A673 (cell line): ENCODE measurements around the gene CFAP61. TPM values are rescaled to one million over a fixed set of nuclear protein-coding genes. Genes with fewer than 3 reads are reported as not detected.
A peak's percentile ranks its signal among the peaks of the same experiment; 100 is the strongest.

ENCODE experiments used
- BruUV-seq: library from RNA; stranded (reverse); fragments of 400-500 nt; replicated peaks from 2 replicates; lab custom pipeline; 2021; lab: Mats Ljungman, UMichigan
- CTCF ChIA-PET: fragments of 300-600 bp; sonication (Branson Sonifier 250); formaldehyde crosslinking; loops from one replicate; lab custom pipeline; 2022; ENCODE audit warnings: antibody characterized with exemption; lab: Charles Lee
- POLR2A ChIA-PET: fragments of 300-600 bp; sonication (Branson Sonifier 250); formaldehyde crosslinking; loops from one replicate; lab custom pipeline; 2022; ENCODE audit warnings: antibody characterized with exemption; ENCODE audit not compliant: low non-redundant PET; lab: Charles Lee
- DNase-seq: peaks from one replicate; pipeline ENCODE4 v3.0.0-alpha.2; 2015; ENCODE audit warnings: low spot score
- H3K27ac ChIP-seq: fragments of 200-600 bp; sonication (generic); 2 replicates; pipeline ENCODE4 v1.5.1; 2016; ENCODE audit warnings: mixed run types, low read depth, mild to moderate bottlenecking, mixed read lengths, antibody characterized with exemption, low read length; ENCODE audit not compliant: poor library complexity, severe bottlenecking
- H3K27me3 ChIP-seq: fragments of 200-600 bp; sonication (generic); replicated peaks from 2 replicates; pipeline ENCODE4 v1.6.1; 2017; ENCODE audit warnings: mixed run types, low read depth, mild to moderate bottlenecking, mixed read lengths, antibody characterized with exemption, low read length; ENCODE audit not compliant: insufficient read depth, poor library complexity
- H3K36me3 ChIP-seq: fragments of 200-600 bp; sonication (generic); 2 replicates; pipeline ENCODE4 v1.6.1; 2016; ENCODE audit warnings: mixed run types, mild to moderate bottlenecking, mixed read lengths, antibody characterized with exemption, low read length; ENCODE audit not compliant: insufficient read depth, poor library complexity, severe bottlenecking
- H3K4me1 ChIP-seq: fragments of 200-600 bp; sonication (generic); 2 replicates; pipeline ENCODE4 v1.6.1; 2017; ENCODE audit warnings: mixed run types, mild to moderate bottlenecking, mixed read lengths, antibody characterized with exemption, low read length; ENCODE audit not compliant: insufficient read depth, poor library complexity, severe bottlenecking
- H3K4me3 ChIP-seq: fragments of 200-600 bp; sonication (generic); 2 replicates; pipeline ENCODE4 v1.5.1; 2016; ENCODE audit warnings: low read depth, mixed run types, mild to moderate bottlenecking, mixed read lengths, low read length; ENCODE audit not compliant: poor library complexity, severe bottlenecking
- H3K9me3 ChIP-seq: fragments of 200-600 bp; sonication (generic); 2 replicates; pipeline ENCODE4 v1.6.1; 2016; ENCODE audit warnings: mixed run types, low read depth, mild to moderate bottlenecking, mixed read lengths, antibody characterized with exemption, low read length; ENCODE audit not compliant: poor library complexity, severe bottlenecking
- EZH2 ChIP-seq: fragments of 200-600 bp; sonication (generic); IDR thresholded peaks from 2 replicates; pipeline ENCODE4 v1.6.1; 2017; ENCODE audit warnings: borderline replicate concordance, low read depth, mild to moderate bottlenecking, mixed read lengths, antibody characterized with exemption, low read length; ENCODE audit not compliant: poor library complexity, severe bottlenecking
- intact Hi-C: fragments of 100-400 bp; cut with micrococcal nuclease; formaldehyde crosslinking; loops from one replicate; pipeline ENCODE4 v1.10.0; 2022; ENCODE audit not compliant: unreplicated experiment
- total RNA-seq: library from RNA; stranded (reverse); gene quantifications from 2 replicates; pipeline ENCODE4 v1.2.3, GENCODE V29; 2021
- TF ChIP-seq, protein P1 (sequence below): fragments of 300-800, 200-600 bp; sonication (generic); conservative IDR thresholded peaks from 2 replicates; pipeline ENCODE4 v1.5.1; 2017; ENCODE audit warnings: low read depth, mild to moderate bottlenecking, antibody characterized with exemption, low read length, moderate library complexity, mixed read lengths

CFAP61 gene
- total RNA-seq, 1 experiment from 2014 or later, result not detected

DNA sequence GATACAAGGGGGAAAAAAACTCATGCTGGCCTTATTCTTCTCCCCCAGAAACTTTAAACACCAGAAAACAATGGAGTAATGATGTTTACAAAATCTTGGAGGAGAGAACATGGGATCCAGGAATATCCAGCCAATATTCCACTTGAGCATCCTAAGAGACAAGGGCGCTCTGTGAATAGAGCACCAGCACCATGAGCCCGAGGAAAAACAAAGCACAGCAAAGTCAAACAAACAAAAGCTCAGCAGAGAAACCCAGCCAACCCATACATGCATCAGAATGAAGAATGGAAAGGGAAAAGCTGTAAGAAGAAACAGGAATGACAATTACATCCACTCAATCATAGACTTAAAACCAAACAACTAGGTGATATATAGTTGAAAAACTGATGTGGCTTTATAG, 39.8 kb upstream of the CFAP61 start:
- H3K27me3 ChIP-seq, result no peaks in the 10 kb centered on the region
- DNase-seq, result no peak
- peaks cover 4% of the 10 kb centered on the region for H3K4me1 ChIP-seq
- POLR2A ChIA-PET, result interaction anchor here (0.6 kb wide), 1 partner anchor 147 kb away, joined by 3 read pairs; no protein-coding TSS in a partner anchor
- CTCF ChIA-PET, result no interaction called here
- H3K36me3 ChIP-seq, result no peaks in the 10 kb centered on the region
- BruUV-seq, result no TSS peak
- no peak overlapping the region for H3K27ac ChIP-seq
- H3K4me3 ChIP-seq, result no peak overlapping the region
- TF ChIP-seq, protein P1, sequence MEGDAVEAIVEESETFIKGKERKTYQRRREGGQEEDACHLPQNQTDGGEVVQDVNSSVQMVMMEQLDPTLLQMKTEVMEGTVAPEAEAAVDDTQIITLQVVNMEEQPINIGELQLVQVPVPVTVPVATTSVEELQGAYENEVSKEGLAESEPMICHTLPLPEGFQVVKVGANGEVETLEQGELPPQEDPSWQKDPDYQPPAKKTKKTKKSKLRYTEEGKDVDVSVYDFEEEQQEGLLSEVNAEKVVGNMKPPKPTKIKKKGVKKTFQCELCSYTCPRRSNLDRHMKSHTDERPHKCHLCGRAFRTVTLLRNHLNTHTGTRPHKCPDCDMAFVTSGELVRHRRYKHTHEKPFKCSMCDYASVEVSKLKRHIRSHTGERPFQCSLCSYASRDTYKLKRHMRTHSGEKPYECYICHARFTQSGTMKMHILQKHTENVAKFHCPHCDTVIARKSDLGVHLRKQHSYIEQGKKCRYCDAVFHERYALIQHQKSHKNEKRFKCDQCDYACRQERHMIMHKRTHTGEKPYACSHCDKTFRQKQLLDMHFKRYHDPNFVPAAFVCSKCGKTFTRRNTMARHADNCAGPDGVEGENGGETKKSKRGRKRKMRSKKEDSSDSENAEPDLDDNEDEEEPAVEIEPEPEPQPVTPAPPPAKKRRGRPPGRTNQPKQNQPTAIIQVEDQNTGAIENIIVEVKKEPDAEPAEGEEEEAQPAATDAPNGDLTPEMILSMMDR, result no peak
- TF ChIP-seq EZH2, result no peak
- no peaks in the 10 kb centered on the region for H3K9me3 ChIP-seq
- intact Hi-C loops, result no loop called here

DNA sequence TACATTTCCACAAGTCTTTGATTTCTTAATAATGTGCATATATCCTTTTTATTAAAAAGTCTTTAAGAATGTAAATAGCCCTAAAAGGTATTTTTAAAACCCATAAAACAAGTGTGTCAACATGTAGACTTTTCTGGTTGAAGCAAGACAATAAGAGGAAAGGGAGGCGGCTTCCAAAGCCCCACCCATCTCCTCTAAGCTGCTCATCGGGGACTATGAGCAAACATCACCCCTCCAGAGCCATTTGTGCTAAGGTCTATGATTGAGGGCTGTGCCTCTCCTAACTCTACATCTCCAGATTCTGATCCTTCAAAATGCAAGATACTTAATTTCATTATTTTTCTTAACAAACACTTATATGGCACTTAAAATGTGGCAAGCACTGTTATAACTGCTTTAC, 37.7 kb upstream of the CFAP61 start:
- intact Hi-C loops, result no loop called here
- no peaks in the 10 kb centered on the region for H3K9me3 ChIP-seq
- ChIA-PET POLR2A (no interaction called here), CTCF (no interaction called here)
- TF ChIP-seq, protein P1, result no peak
- TF ChIP-seq EZH2, result no peak
- BruUV-seq, result no TSS peak
- H3K4me1 ChIP-seq, result peaks cover 4% of the 10 kb centered on the region
- no peak overlapping the region for H3K27ac ChIP-seq
- peak; percentile 16 for DNase-seq
- no peaks in the 10 kb centered on the region for H3K27me3 ChIP-seq
- peaks cover 6% of the 10 kb centered on the region for H3K36me3 ChIP-seq
- H3K4me3 ChIP-seq, result no peak overlapping the region

DNA sequence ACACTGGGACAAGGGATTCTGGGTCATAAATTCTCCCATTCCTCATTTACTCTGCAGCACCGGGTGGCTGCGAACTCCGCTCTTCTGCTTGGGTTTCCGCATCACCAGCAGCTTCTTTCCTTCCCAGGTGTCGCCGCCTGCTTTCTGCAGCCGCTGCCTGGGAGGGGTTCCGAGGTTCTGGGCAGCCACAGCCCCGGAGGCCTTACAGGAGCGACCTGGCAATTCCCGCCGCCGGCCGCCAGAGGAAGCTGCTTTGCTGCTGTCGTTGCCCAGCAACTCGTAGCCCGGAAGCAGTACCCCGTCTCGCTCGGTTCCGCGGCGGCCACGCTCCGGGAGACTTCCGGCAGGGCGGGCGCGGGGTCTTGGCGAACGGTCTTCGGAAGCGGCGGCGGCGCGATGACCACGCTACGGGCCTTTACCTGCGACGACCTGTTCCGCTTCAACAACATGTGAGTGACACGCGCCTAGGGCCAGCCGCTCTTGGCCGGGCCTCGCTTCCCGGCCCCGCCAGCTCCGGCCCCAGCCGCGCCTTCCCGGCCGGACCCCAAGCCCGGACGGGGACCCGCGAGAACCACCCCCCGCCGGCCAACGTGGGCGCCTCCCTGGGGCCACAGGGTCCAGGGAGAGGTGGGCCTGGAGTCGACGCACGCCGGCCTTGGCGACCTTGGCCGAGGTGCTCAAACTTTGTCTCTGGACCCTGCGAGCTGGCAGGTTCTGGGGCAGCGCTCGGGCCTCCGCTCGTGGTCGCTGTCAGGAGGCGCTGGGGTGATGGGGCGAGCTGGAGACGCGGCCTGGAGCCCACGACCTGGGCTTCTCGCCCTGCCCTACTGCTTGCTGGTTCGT, 35.1 kb upstream of the CFAP61 start, which contains the start of gene NAA20:
TSS of gene NAA20 (plus strand) at position 362 of the 843 bp plus-strand sequence. CDS start at position 397, 35 bp downstream.
- intact Hi-C loops, result no loop called here
- POLR2A ChIA-PET, result no interaction called here
- Histone ChIP-seq H3K27ac (peak within 1 kb of the TSS; percentile 88), H3K36me3 (peaks cover 6% of the 10 kb centered on the region), H3K9me3 (no peaks in the 10 kb centered on the region), H3K27me3 (no peaks in the 10 kb centered on the region), H3K4me3 (peak within 1 kb of the TSS; percentile 99), H3K4me1 (peaks cover 4% of the 10 kb centered on the region)
- TF ChIP-seq, protein P1, result peak; percentile 72
- TF ChIP-seq EZH2, result no peak
- peak; percentile 94 for DNase-seq
- CTCF ChIA-PET, result no interaction called here
- BruUV-seq, result no TSS peak
